Gastrocnemius medialis (tissue), 4 donors: Measurements from ENCODE around the gene MICAL1.

Experiments used
- POLR2A ChIP-seq, 2 donors: fragments of 450-650 bp; IDR thresholded peaks; one replicate each; pipeline ENCODE4 v1.6.1; 2017; ENCODE audit warnings: antibody characterized with exemption in 2 of 2, mild to moderate bottlenecking in 2 of 2, moderate library complexity in 2 of 2
- TF ChIP-seq, protein P1 (sequence below), 5 experiments: fragments of 450-650 bp in 3 of 5; fragments of 200-600 bp in 2 of 5; sonication (generic) in 2 of 5; IDR thresholded peaks in 4 of 5; conservative IDR thresholded peaks in 1 of 5; 1 replicate in 4 of 5; 2 replicates in 1 of 5; pipeline ENCODE4 v1.5.1; 2016 to 2019; ENCODE audit warnings: antibody characterized with exemption in 5 of 5, mild to moderate bottlenecking in 3 of 5, moderate library complexity in 3 of 5

DNA sequence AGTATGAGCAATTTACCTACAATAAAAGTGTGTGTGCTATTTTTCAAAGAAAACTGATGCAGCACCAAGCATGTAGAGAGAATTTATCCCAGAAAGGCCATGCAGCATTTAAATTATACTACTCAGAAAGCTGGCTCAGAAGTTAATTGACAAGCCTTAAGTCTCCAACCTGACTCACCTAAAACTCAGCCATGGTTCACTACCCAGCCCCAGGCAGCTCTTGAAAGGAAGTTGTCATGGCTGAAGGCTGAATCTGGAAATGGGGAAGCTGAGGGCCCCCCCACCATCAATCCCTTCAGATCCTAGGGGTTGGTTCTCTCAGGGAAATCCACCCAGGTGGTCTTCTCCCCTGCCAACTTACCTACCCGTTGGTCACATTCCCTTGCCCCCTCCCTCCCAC, 34.8 kb downstream of the MICAL1 start:
- TF ChIP-seq, protein P1, sequence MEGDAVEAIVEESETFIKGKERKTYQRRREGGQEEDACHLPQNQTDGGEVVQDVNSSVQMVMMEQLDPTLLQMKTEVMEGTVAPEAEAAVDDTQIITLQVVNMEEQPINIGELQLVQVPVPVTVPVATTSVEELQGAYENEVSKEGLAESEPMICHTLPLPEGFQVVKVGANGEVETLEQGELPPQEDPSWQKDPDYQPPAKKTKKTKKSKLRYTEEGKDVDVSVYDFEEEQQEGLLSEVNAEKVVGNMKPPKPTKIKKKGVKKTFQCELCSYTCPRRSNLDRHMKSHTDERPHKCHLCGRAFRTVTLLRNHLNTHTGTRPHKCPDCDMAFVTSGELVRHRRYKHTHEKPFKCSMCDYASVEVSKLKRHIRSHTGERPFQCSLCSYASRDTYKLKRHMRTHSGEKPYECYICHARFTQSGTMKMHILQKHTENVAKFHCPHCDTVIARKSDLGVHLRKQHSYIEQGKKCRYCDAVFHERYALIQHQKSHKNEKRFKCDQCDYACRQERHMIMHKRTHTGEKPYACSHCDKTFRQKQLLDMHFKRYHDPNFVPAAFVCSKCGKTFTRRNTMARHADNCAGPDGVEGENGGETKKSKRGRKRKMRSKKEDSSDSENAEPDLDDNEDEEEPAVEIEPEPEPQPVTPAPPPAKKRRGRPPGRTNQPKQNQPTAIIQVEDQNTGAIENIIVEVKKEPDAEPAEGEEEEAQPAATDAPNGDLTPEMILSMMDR (IDR thresholded peaks at IDR 0.05 in 4 of 5, conservative IDR thresholded peaks at IDR 0.05 in 1 of 5), result no peak
- no peak for TF ChIP-seq POLR2A (IDR thresholded peaks at IDR 0.05)
